Loucy (cell line): ENCODE measurements around the gene DNAI7.

Experiments
- H2AFZ ChIP-seq: fragments of 200-600 bp; sonication (generic); 2 replicates; pipeline ENCODE4 v1.6.0; 2016; ENCODE audit warnings: antibody characterized with exemption, mild to moderate bottlenecking, low read length, moderate library complexity
- H3F3A ChIP-seq: fragments of 200-600 bp; 2 replicates; pipeline ENCODE4 v1.6.0; 2016; ENCODE audit warnings: antibody characterized with exemption, low read depth, mild to moderate bottlenecking
- H3K27me3 ChIP-seq: fragments of 200-600 bp; sonication (generic); 2 replicates; pipeline ENCODE4 v1.6.1; 2014; ENCODE audit warnings: low read length, mild to moderate bottlenecking; ENCODE audit not compliant: insufficient read depth, poor library complexity, severe bottlenecking
- H3K36me3 ChIP-seq: fragments of 200-600 bp; sonication (generic); 2 replicates; pipeline ENCODE4 v1.6.1; 2016; ENCODE audit warnings: low read length; ENCODE audit not compliant: insufficient read depth
- H3K4me1 ChIP-seq: fragments of 200-600 bp; sonication (generic); 2 replicates; pipeline ENCODE4 v1.5.1; 2014; ENCODE audit warnings: low read length, mild to moderate bottlenecking; ENCODE audit not compliant: insufficient read depth, poor library complexity, severe bottlenecking
- H3K4me2 ChIP-seq: fragments of 200-600 bp; sonication (generic); 2 replicates; pipeline ENCODE4 v1.6.0; 2014; ENCODE audit warnings: antibody characterized with exemption, low read length, low read depth, mild to moderate bottlenecking; ENCODE audit not compliant: poor library complexity, severe bottlenecking
- H3K4me3 ChIP-seq: fragments of 200-600 bp; sonication (generic); 2 replicates; pipeline ENCODE4 v1.5.1; 2014; ENCODE audit warnings: low read length, mild to moderate bottlenecking, mixed read lengths; ENCODE audit not compliant: poor library complexity, severe bottlenecking
- H3K79me2 ChIP-seq: fragments of 200-600 bp; sonication (generic); 2 replicates; pipeline ENCODE4 v1.6.1; 2014; ENCODE audit warnings: low read length; ENCODE audit not compliant: insufficient read depth
- H3K9ac ChIP-seq: fragments of 200-600 bp; sonication (generic); 2 replicates; pipeline ENCODE4 v1.6.0; 2014; ENCODE audit warnings: mild to moderate bottlenecking, low read depth, low read length, moderate library complexity; ENCODE audit not compliant: poor library complexity, severe bottlenecking
- H3K9me2 ChIP-seq: fragments of 200-600 bp; sonication (generic); replicated peaks from 2 replicates; pipeline ENCODE4 v1.6.1; 2016; ENCODE audit warnings: low read depth, low read length, mixed read lengths
- H3K9me3 ChIP-seq: fragments of 200-600 bp; sonication (generic); 2 replicates; pipeline ENCODE4 v1.6.1; 2014; ENCODE audit warnings: mild to moderate bottlenecking, antibody characterized with exemption, low read length, low read depth; ENCODE audit not compliant: insufficient read depth
- H4K20me1 ChIP-seq: fragments of 200-600 bp; sonication (generic); 2 replicates; pipeline ENCODE4 v1.6.0; 2014; ENCODE audit warnings: antibody characterized with exemption, low read length, mild to moderate bottlenecking; ENCODE audit not compliant: insufficient read depth, poor library complexity, severe bottlenecking
- CTCF ChIP-seq: fragments of 200-600 bp; sonication (generic); conservative IDR thresholded peaks from 2 replicates; pipeline ENCODE4 v1.5.1; 2014; ENCODE audit warnings: mild to moderate bottlenecking, antibody characterized with exemption, low read length
- EZH2phosphoT487 ChIP-seq: fragments of 200-600 bp; IDR thresholded peaks from 2 replicates; pipeline ENCODE4 v1.6.1; 2018; ENCODE audit warnings: antibody characterized with exemption, mild to moderate bottlenecking, moderate library complexity, borderline replicate concordance

Gene DNAI7

GRCh38 chr12:25074954-25075353, 120.0 kb downstream of the DNAI7 start:
- Histone ChIP-seq H3K27me3 (no peaks in the 10 kb centered on the region), H3K9ac (no peak overlapping the region), H3K4me3 (no peak overlapping the region), H3K79me2 (peaks cover 11% of the 10 kb centered on the region), H3K9me2 (no peaks in the 10 kb centered on the region), H2AFZ (no peak overlapping the region), H3F3A (no peaks in the 10 kb centered on the region), H3K4me1 (peaks cover 16% of the 10 kb centered on the region), H3K4me2 (no peak overlapping the region), H4K20me1 (no peaks in the 10 kb centered on the region), H3K36me3 (peaks cover 50% of the 10 kb centered on the region), H3K9me3 (no peaks in the 10 kb centered on the region)
- TF ChIP-seq EZH2phosphoT487: no peak
- TF ChIP-seq CTCF: no peak

GRCh38 chr12:25074113-25074512, 120.8 kb downstream of the DNAI7 start:
- Histone ChIP-seq H3K36me3 (peaks cover 50% of the 10 kb centered on the region), H4K20me1 (no peaks in the 10 kb centered on the region), H3K4me1 (peaks cover 16% of the 10 kb centered on the region), H2AFZ (no peak overlapping the region), H3K4me2 (no peak overlapping the region), H3K4me3 (no peak overlapping the region), H3K27me3 (no peaks in the 10 kb centered on the region), H3K79me2 (peaks cover 11% of the 10 kb centered on the region), H3K9me3 (no peaks in the 10 kb centered on the region), H3K9me2 (no peaks in the 10 kb centered on the region), H3F3A (no peaks in the 10 kb centered on the region), H3K9ac (no peak overlapping the region)
- TF ChIP-seq EZH2phosphoT487 (no peak), CTCF (no peak)

GRCh38 chr12:25072906-25073650, 121.9 kb downstream of the DNAI7 start:
- Histone ChIP-seq H3K9me2 (no peaks in the 10 kb centered on the region), H3K27me3 (no peaks in the 10 kb centered on the region), H3K79me2 (peaks cover 10% of the 10 kb centered on the region), H3K9me3 (no peaks in the 10 kb centered on the region), H3K4me1 (peaks cover 16% of the 10 kb centered on the region), H3K4me2 (no peak overlapping the region), H3K9ac (no peak overlapping the region), H3K36me3 (peaks cover 56% of the 10 kb centered on the region), H2AFZ (no peak overlapping the region), H4K20me1 (no peaks in the 10 kb centered on the region), H3K4me3 (no peak overlapping the region), H3F3A (0 out of 2 replicates have a peak, but pooled peaks cover 3% of the 10 kb centered on the region)
- TF ChIP-seq EZH2phosphoT487 (no peak), CTCF (no peak)
